DOHH2 (cell line): ENCODE data around the gene FGGY.

Experiments
- EZH2phosphoT487 ChIP-seq: fragments of 200-600 bp; sonication (generic); IDR thresholded peaks from 2 replicates; pipeline ENCODE4 v1.6.1; 2017; ENCODE audit warnings: borderline replicate concordance, mild to moderate bottlenecking, antibody characterized with exemption, low read length, moderate library complexity, mixed read lengths
- TF ChIP-seq, protein P1 (sequence below): fragments of 200-600 bp; sonication (generic); IDR thresholded peaks from one replicate; pipeline ENCODE4 v1.5.1; 2014; ENCODE audit warnings: antibody characterized with exemption, mild to moderate bottlenecking, low read depth, low read length; ENCODE audit not compliant: poor library complexity, severe bottlenecking

DNA sequence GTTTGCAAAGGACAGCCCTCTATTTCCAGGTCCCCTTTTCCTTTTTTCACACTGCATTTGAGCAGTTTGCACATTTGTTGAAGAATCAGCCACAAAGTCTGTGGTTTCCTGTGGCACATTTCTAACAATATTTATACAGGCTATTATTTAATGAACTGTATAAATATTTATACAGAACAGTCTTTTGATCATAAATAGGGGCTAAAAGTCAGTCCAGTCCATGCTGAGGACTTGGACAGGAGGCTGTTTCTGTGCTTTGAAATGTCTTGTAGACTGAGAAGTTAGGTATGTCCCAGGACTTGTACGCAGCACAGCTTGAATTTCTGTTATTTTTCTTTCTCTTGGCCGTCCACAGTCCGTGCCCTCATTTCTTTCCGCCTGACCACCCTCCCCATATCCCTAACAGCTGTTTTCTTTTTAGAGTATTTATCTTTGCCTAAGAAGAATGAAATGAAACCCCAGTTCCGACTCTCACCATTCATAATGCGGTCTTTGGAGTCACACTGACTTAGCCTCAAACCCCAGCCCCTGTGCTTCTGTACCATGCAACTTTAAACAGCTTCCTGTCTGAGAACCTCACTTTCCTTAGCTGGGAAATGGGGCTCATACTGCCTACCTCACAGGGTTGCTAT lies 19.7 kb downstream of the FGGY start:
- TF ChIP-seq, protein P1, sequence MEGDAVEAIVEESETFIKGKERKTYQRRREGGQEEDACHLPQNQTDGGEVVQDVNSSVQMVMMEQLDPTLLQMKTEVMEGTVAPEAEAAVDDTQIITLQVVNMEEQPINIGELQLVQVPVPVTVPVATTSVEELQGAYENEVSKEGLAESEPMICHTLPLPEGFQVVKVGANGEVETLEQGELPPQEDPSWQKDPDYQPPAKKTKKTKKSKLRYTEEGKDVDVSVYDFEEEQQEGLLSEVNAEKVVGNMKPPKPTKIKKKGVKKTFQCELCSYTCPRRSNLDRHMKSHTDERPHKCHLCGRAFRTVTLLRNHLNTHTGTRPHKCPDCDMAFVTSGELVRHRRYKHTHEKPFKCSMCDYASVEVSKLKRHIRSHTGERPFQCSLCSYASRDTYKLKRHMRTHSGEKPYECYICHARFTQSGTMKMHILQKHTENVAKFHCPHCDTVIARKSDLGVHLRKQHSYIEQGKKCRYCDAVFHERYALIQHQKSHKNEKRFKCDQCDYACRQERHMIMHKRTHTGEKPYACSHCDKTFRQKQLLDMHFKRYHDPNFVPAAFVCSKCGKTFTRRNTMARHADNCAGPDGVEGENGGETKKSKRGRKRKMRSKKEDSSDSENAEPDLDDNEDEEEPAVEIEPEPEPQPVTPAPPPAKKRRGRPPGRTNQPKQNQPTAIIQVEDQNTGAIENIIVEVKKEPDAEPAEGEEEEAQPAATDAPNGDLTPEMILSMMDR, result no peak
- TF ChIP-seq EZH2phosphoT487, result no peak
